ENCODE measurements around the gene FILIP1. TPM values are rescaled to one million over a fixed set of nuclear protein-coding genes. Genes with fewer than 3 reads are reported as not detected.

Gene FILIP1
- total RNA-seq, 5 donors from 2014 or later (not counting 1 experiment from before 2014, with no cell fraction given) = 0.07 to 0.09 TPM; not detected in 3

- no peak overlapping the region for H3K27ac Mint-ChIP-seq
- Histone ChIP-seq H3K27ac (ENCODE audit: low read length) (no peak overlapping the region), H3K4me3 (ENCODE audit: control insufficient read depth in 1 of 2, extremely low read depth in 1 of 2, low read length in 1 of 2) (no peak overlapping the region), H3K36me3 (ENCODE audit: control insufficient read depth in 2 of 2, extremely low read depth in 1 of 2, insufficient read depth in 1 of 2, low read length in 1 of 2) (peaks cover 0 to 8% of the 10 kb centered on the region in 2 donors), H3K9me3 (no peaks in the 10 kb centered on the region), H3K4me1 (ENCODE audit: control insufficient read depth in 1 of 2, extremely low read depth in 1 of 2, insufficient read depth in 2 of 2, low read length in 2 of 2) (peaks cover 12 to 17% of the 10 kb centered on the region in 2 experiments), H3K27me3 (replicated peaks in 1 of 2; ENCODE audit: control insufficient read depth in 2 of 2, extremely low read depth in 1 of 2, insufficient read depth in 2 of 2, low read length in 1 of 2) (no peaks in the 10 kb centered on the region)
- peaks cover 10% of the 10 kb centered on the region for H3K36me3 Mint-ChIP-seq
- no peaks in the 10 kb centered on the region for H3K27me3 Mint-ChIP-seq
- ChIA-PET CTCF (interaction anchor here (0.9 to 4.5 kb wide), 6 partner anchors 13 to 282 kb away, joined by 3 to 20 read pairs (median 4); no protein-coding TSS in a partner anchor), POLR2A (interaction anchor here in 1 of 2 donors (1.2 kb wide), 1 partner anchor 40 kb away, joined by 3 read pairs; no protein-coding TSS in a partner anchor)
- peak overlapping the region in 1 of 3 donors; percentile 23 for H3K4me3 Mint-ChIP-seq
- peaks cover 60 to 62% (median 61%) of the 10 kb centered on the region in 3 donors for H3K4me1 Mint-ChIP-seq
- ATAC-seq (replicated peaks in 1 of 4) (no peak), DNase-seq (no peak)
- H3K9me3 Mint-ChIP-seq = no peaks in the 10 kb centered on the region
- WGBS (ENCODE audit: insufficient coverage) = 100% methylated on average over 3 of the region's 4 CpGs
Measured at GRCh38 chr6:75280131-75280855, 213.3 kb downstream of the FILIP1 start.

GRCh38 chr6:75279418-75279817 is 214.2 kb downstream of the FILIP1 start:
- H3K4me3 Mint-ChIP-seq = no peak overlapping the region
- no peak for ATAC-seq (replicated peaks in 1 of 4)
- no peaks in the 10 kb centered on the region for H3K9me3 Mint-ChIP-seq
- Histone ChIP-seq H3K4me1 (ENCODE audit: control insufficient read depth in 1 of 2, extremely low read depth in 1 of 2, insufficient read depth in 2 of 2, low read length in 2 of 2) (peaks cover 12 to 15% of the 10 kb centered on the region in 2 experiments), H3K9me3 (no peaks in the 10 kb centered on the region), H3K27me3 (replicated peaks in 1 of 2; ENCODE audit: control insufficient read depth in 2 of 2, extremely low read depth in 1 of 2, insufficient read depth in 2 of 2, low read length in 1 of 2) (no peaks in the 10 kb centered on the region), H3K4me3 (ENCODE audit: control insufficient read depth in 1 of 2, extremely low read depth in 1 of 2, low read length in 1 of 2) (no peak overlapping the region), H3K36me3 (ENCODE audit: control insufficient read depth in 2 of 2, extremely low read depth in 1 of 2, insufficient read depth in 1 of 2, low read length in 1 of 2) (peaks cover 0 to 8% of the 10 kb centered on the region in 2 donors), H3K27ac (ENCODE audit: low read length) (no peak overlapping the region)
- peaks cover 66 to 70% (median 69%) of the 10 kb centered on the region in 3 donors for H3K4me1 Mint-ChIP-seq
- H3K27ac Mint-ChIP-seq = peak overlapping the region in 1 of 2 donors; percentile 44
- no peak for DNase-seq
- no CpG with 5 or more reads among the region's 2 CpGs for WGBS (ENCODE audit: insufficient coverage)
- ChIA-PET CTCF (interaction anchor here (0.8 to 4.5 kb wide), 5 partner anchors 12 to 1546 kb away, joined by 3 to 20 read pairs (median 5); no protein-coding TSS in a partner anchor), POLR2A (interaction anchor here in 1 of 2 donors (1.2 kb wide), 1 partner anchor 39 kb away, joined by 3 read pairs; no protein-coding TSS in a partner anchor)
- H3K36me3 Mint-ChIP-seq = peaks cover 16% of the 10 kb centered on the region
- H3K27me3 Mint-ChIP-seq = no peaks in the 10 kb centered on the region

- Histone ChIP-seq H3K36me3 (ENCODE audit: control insufficient read depth in 2 of 2, extremely low read depth in 1 of 2, insufficient read depth in 1 of 2, low read length in 1 of 2) (peaks cover 0 to 8% of the 10 kb centered on the region in 2 donors), H3K4me1 (ENCODE audit: control insufficient read depth in 1 of 2, extremely low read depth in 1 of 2, insufficient read depth in 2 of 2, low read length in 2 of 2) (peaks cover 12% of the 10 kb centered on the region in 2 experiments), H3K27ac (ENCODE audit: low read length) (no peak overlapping the region), H3K9me3 (no peaks in the 10 kb centered on the region), H3K27me3 (replicated peaks in 1 of 2; ENCODE audit: control insufficient read depth in 2 of 2, extremely low read depth in 1 of 2, insufficient read depth in 2 of 2, low read length in 1 of 2) (no peaks in the 10 kb centered on the region), H3K4me3 (ENCODE audit: control insufficient read depth in 1 of 2, extremely low read depth in 1 of 2, low read length in 1 of 2) (no peak overlapping the region)
- ATAC-seq (replicated peaks in 1 of 4) = no peak
- Mint-ChIP-seq H3K27me3 (no peaks in the 10 kb centered on the region), H3K27ac (peak overlapping the region; percentile 2 to 17), H3K4me3 (peak overlapping the region in 1 of 3 donors; percentile 0), H3K9me3 (no peaks in the 10 kb centered on the region), H3K36me3 (peaks cover 24% of the 10 kb centered on the region), H3K4me1 (peaks cover 75 to 79% (median 77%) of the 10 kb centered on the region in 3 donors)
- ChIA-PET CTCF (interaction anchor here (0.5 to 4.5 kb wide), 3 partner anchors 11 to 198 kb away, joined by 3 to 20 read pairs (median 3); no protein-coding TSS in a partner anchor), POLR2A (no interaction called here)
- no peak for DNase-seq
- WGBS (ENCODE audit: insufficient coverage) = 30% methylated on average over 2 of the region's 4 CpGs
Measured at GRCh38 chr6:75278474-75279077, 215.0 kb downstream of the FILIP1 start.

- POLR2A ChIA-PET = interaction anchor here in 1 of 2 donors (1.5 kb wide), 1 partner anchor 9 kb away, joined by 6 read pairs; the partner anchor contains the start of gene TMEM30A
- ATAC-seq (replicated peaks in 1 of 4) = no peak
- H3K4me1 ChIP-seq (ENCODE audit: control insufficient read depth in 1 of 2, extremely low read depth in 1 of 2, insufficient read depth in 2 of 2, low read length in 2 of 2) = peaks cover 0 to 9% of the 10 kb centered on the region in 2 experiments
Measured at GRCh38 chr6:75275067-75275466, 218.5 kb downstream of the FILIP1 start.

GRCh38 chr6:75273009-75273408 is 220.6 kb downstream of the FILIP1 start:
- ChIA-PET CTCF (interaction anchor here (0.5 to 2.3 kb wide), 6 partner anchors 12 to 290 kb away, joined by 3 to 6 read pairs (median 3); partner anchors contain the start of gene TMEM30A (in 1 of the 2)), POLR2A (interaction anchor here in 1 of 2 donors (0.6 kb wide), 1 partner anchor 282 kb away, joined by 3 read pairs; no protein-coding TSS in a partner anchor)
- Histone ChIP-seq H3K36me3 (ENCODE audit: control insufficient read depth in 2 of 2, extremely low read depth in 1 of 2, insufficient read depth in 1 of 2, low read length in 1 of 2) (peaks cover 0 to 16% of the 10 kb centered on the region in 2 donors), H3K27me3 (replicated peaks in 1 of 2; ENCODE audit: control insufficient read depth in 2 of 2, extremely low read depth in 1 of 2, insufficient read depth in 2 of 2, low read length in 1 of 2) (no peaks in the 10 kb centered on the region), H3K9me3 (no peaks in the 10 kb centered on the region), H3K4me1 (ENCODE audit: control insufficient read depth in 1 of 2, extremely low read depth in 1 of 2, insufficient read depth in 2 of 2, low read length in 2 of 2) (peaks cover 0 to 9% of the 10 kb centered on the region in 2 experiments), H3K27ac (ENCODE audit: low read length) (no peak overlapping the region), H3K4me3 (ENCODE audit: control insufficient read depth in 1 of 2, extremely low read depth in 1 of 2, low read length in 1 of 2) (no peak overlapping the region)
- 100% methylated on average over 1 of the region's 4 CpGs for WGBS (ENCODE audit: insufficient coverage)
- ATAC-seq (replicated peaks in 1 of 4) (no peak), DNase-seq (no peak)
- peaks cover 64 to 79% (median 75%) of the 10 kb centered on the region in 3 donors for H3K4me1 Mint-ChIP-seq
- H3K4me3 Mint-ChIP-seq = no peak overlapping the region
- no peaks in the 10 kb centered on the region for H3K9me3 Mint-ChIP-seq
- H3K27ac Mint-ChIP-seq = no peak overlapping the region
- H3K36me3 Mint-ChIP-seq = peaks cover 47% of the 10 kb centered on the region
- no peaks in the 10 kb centered on the region for H3K27me3 Mint-ChIP-seq

More at GRCh38 chr6:75275067-75275466, 218.5 kb downstream of the FILIP1 start:
- peaks cover 49% of the 10 kb centered on the region for H3K36me3 Mint-ChIP-seq
- no peaks in the 10 kb centered on the region for H3K9me3 Mint-ChIP-seq
- H3K36me3 ChIP-seq (ENCODE audit: control insufficient read depth in 2 of 2, extremely low read depth in 1 of 2, insufficient read depth in 1 of 2, low read length in 1 of 2) = peaks cover 0 to 16% of the 10 kb centered on the region in 2 donors
- DNase-seq = no peak
- no peak overlapping the region for H3K4me3 ChIP-seq (ENCODE audit: control insufficient read depth in 1 of 2, extremely low read depth in 1 of 2, low read length in 1 of 2)
- no peaks in the 10 kb centered on the region for H3K27me3 ChIP-seq (replicated peaks in 1 of 2; ENCODE audit: control insufficient read depth in 2 of 2, extremely low read depth in 1 of 2, insufficient read depth in 2 of 2, low read length in 1 of 2)
- peak overlapping the region; percentile 23 to 79 for H3K27ac Mint-ChIP-seq
- H3K4me3 Mint-ChIP-seq = no peak overlapping the region
- CTCF ChIA-PET = interaction anchor here (0.7 to 1.3 kb wide), 3 partner anchors 8 to 22 kb away, joined by 3 read pairs; no protein-coding TSS in a partner anchor
- peaks cover 77 to 80% (median 79%) of the 10 kb centered on the region in 3 donors for H3K4me1 Mint-ChIP-seq
- H3K27me3 Mint-ChIP-seq = no peaks in the 10 kb centered on the region
- no peak overlapping the region for H3K27ac ChIP-seq (ENCODE audit: low read length)
- H3K9me3 ChIP-seq = no peaks in the 10 kb centered on the region

All from T-cell (primary cell).